HepG2 (cell line): ENCODE measurements around the gene VWCE. TPM values are rescaled to one million over a fixed set of nuclear protein-coding genes. Genes with fewer than 3 reads are reported as not detected.

Experiments
- ATM ChIP-seq: fragments of 450-650 bp; IDR thresholded peaks from 2 replicates; pipeline ENCODE4 v1.7.1; 2017; ENCODE audit warnings: mild to moderate bottlenecking, borderline replicate concordance
- DNMT1 ChIP-seq: sonication (generic); formaldehyde crosslinking; IDR thresholded peaks from 2 replicates; pipeline ENCODE4 v1.5.1; 2020; ENCODE audit warnings: mild to moderate bottlenecking, missing genetic modification reagents
- GATAD2A ChIP-seq: IDR thresholded peaks from 2 replicates; pipeline ENCODE4 v1.6.1; 2016
- KAT2B ChIP-seq: fragments of 150-350 bp; IDR thresholded peaks from 2 replicates; pipeline ENCODE4 v1.6.1; 2014; ENCODE audit warnings: low read depth, low read length, borderline replicate concordance
- MED13 ChIP-seq: sonication (generic); formaldehyde crosslinking; IDR thresholded peaks from 2 replicates; pipeline ENCODE4 v1.5.0; 2020; ENCODE audit warnings: missing genetic modification reagents
- PLRG1 ChIP-seq: fragments of 450-650 bp; conservative IDR thresholded peaks from 2 replicates; pipeline ENCODE4 v1.6.1; 2016
- POLR2AphosphoS2 ChIP-seq: IDR thresholded peaks from 2 replicates; pipeline ENCODE4 v1.6.1; 2011; ENCODE audit warnings: low read depth, low read length, improper control_type of control experiment
- SP4 ChIP-seq: sonication (generic); formaldehyde crosslinking; IDR thresholded peaks from 2 replicates; pipeline ENCODE4 v1.8.1; 2023; ENCODE audit warnings: mild to moderate bottlenecking, missing genetic modification reagents
- ZBTB20 ChIP-seq: sonication (generic); formaldehyde crosslinking; IDR thresholded peaks from 2 replicates; pipeline ENCODE4 v1.8.1; 2023; ENCODE audit warnings: missing genetic modification reagents, low read depth, mild to moderate bottlenecking, borderline replicate concordance
- ZFY ChIP-seq: sonication (generic); formaldehyde crosslinking; IDR thresholded peaks from 2 replicates; pipeline ENCODE4 v1.4.0; 2020; ENCODE audit warnings: missing genetic modification reagents
- ZNF431 ChIP-seq: sonication (generic); formaldehyde crosslinking; IDR thresholded peaks from 2 replicates; pipeline ENCODE4 v1.9.0; 2022; ENCODE audit warnings: missing genetic modification reagents, low read depth, mild to moderate bottlenecking, borderline replicate concordance
- ZNF615 ChIP-seq: sonication (generic); formaldehyde crosslinking; IDR thresholded peaks from 2 replicates; pipeline ENCODE4 v1.5.0; 2020; ENCODE audit warnings: mild to moderate bottlenecking, missing genetic modification reagents, borderline replicate concordance
- ZSCAN9 ChIP-seq: IDR thresholded peaks from 2 replicates; pipeline ENCODE4 v1.6.1; 2016; ENCODE audit warnings: borderline replicate concordance
- polyA plus RNA-seq, 8 experiments: library from polyadenylated mRNA; depleted of rRNA in 3 of 8; stranded (reverse) in 7 of 8; unstranded in 1 of 8; fragments of >200 nt; fragmentation: Illumina TruSeq in 4 of 8; extraction: Trizol in 4 of 8; gene quantifications; 2 replicates each; pipeline versions ENCODE4 v1.2.1 to v1.2.3, GENCODE V29; 2011 to 2016; ENCODE audit warnings: low read depth in 4 of 8, missing spikeins in 1 of 8, mixed read lengths in 1 of 8; ENCODE audit not compliant: insufficient read depth in 1 of 8
- total RNA-seq, 5 experiments: library from RNA; depleted of rRNA; stranded (reverse); fragments of >200 nt; fragmentation: Illumina TruSeq; extraction: Trizol; gene quantifications; 2 replicates each; pipeline ENCODE4 v1.2.3, GENCODE V29; 2016; ENCODE audit warnings: low read depth in 1 of 5
- TF ChIP-seq, protein P1 (sequence below): sonication (generic); formaldehyde crosslinking; conservative IDR thresholded peaks from 2 replicates; pipeline ENCODE4 v1.8.0; 2022; ENCODE audit warnings: low read depth, missing genetic modification reagents
- TF ChIP-seq, protein P2 (sequence below): IDR thresholded peaks from 2 replicates; pipeline ENCODE4 v1.6.1; 2016; ENCODE audit warnings: low read depth, missing genetic modification reagents, missing compliant biosample characterization
- TF ChIP-seq, protein P3 (sequence below): sonication (generic); formaldehyde crosslinking; IDR thresholded peaks from 2 replicates; pipeline ENCODE4 v1.5.0; 2020; ENCODE audit warnings: missing genetic modification reagents, mild to moderate bottlenecking, borderline replicate concordance
- TF ChIP-seq, protein P4 (sequence below): sonication (generic); formaldehyde crosslinking; IDR thresholded peaks from 2 replicates; pipeline ENCODE4 v1.5.0; 2020; ENCODE audit warnings: mild to moderate bottlenecking, missing genetic modification reagents, borderline replicate concordance

VWCE gene
- total and polyA plus RNA-seq, 2 of the 13 experiments (the other 11 are each of a cell fraction or from before 2014, with no cell fraction given): 27.6 to 58.3 TPM

DNA sequence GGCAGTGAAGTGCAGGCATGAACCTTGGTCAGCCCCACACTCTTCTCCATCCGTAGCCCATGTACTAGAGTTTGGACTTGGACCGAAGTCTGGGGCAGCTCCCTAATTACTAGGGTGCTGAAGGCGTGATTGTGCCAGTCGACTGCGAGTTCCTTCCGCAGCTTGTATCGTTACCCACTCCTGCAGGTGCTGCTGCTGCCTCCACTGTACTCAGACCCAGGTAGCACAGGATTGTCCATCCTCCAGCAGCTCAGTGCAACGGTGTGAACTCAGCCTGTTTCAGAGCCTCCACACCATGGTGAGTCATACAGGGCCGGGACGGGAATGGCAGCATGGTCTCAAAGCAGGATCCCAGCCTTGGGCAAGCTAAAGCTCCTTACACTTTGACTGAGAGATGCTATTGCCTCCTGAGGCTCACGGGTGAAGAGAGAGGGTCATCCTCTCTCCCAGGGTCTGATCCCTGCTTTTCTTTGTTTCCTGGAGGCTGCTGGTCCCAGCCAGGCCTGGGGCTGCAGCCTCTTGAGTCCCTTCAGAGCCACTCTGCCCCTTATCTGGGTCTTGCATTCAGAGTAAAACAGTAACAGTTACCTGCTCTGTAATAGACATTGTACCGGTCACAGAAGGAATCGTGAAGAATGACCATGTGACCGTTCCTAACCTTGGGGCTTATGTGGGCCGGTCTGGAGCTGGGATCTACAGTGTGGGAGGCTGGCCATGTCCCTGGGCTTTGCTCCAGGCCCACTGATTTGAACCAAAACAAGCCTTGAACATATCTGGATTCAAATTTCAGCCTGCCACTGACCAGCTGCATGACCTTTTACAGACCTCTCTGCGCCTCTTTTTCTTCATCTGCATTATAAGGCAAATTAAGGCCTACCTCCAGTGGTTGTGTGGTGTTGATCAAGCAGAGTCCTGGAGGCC, 39.6 kb upstream of the VWCE start (continued):
- TF ChIP-seq, protein P1, sequence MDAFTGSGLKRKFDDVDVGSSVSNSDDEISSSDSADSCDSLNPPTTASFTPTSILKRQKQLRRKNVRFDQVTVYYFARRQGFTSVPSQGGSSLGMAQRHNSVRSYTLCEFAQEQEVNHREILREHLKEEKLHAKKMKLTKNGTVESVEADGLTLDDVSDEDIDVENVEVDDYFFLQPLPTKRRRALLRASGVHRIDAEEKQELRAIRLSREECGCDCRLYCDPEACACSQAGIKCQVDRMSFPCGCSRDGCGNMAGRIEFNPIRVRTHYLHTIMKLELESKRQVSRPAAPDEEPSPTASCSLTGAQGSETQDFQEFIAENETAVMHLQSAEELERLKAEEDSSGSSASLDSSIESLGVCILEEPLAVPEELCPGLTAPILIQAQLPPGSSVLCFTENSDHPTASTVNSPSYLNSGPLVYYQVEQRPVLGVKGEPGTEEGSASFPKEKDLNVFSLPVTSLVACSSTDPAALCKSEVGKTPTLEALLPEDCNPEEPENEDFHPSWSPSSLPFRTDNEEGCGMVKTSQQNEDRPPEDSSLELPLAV (CRISPR knock-in tag): no peak
- TF ChIP-seq ZBTB20 (CRISPR knock-in tag) (peak; percentile 42; the same call in 1 of the 2 replicates), DNMT1 (CRISPR knock-in tag) (peak; percentile 83; the same call in 1 of the 2 replicates), GATAD2A (peak; percentile 74), KAT2B (no peak), ZFY (CRISPR knock-in tag) (peak; percentile 69), ATM (no peak), ZNF615 (CRISPR knock-in tag) (no peak), POLR2AphosphoS2 (peak; percentile 74), ZSCAN9 (CRISPR knock-in tag) (no peak), MED13 (no peak), SP4 (CRISPR knock-in tag) (no peak; the same call in 1 of the 2 replicates), PLRG1 (no peak), ZNF431 (CRISPR knock-in tag) (no peak)
- TF ChIP-seq, protein P2, sequence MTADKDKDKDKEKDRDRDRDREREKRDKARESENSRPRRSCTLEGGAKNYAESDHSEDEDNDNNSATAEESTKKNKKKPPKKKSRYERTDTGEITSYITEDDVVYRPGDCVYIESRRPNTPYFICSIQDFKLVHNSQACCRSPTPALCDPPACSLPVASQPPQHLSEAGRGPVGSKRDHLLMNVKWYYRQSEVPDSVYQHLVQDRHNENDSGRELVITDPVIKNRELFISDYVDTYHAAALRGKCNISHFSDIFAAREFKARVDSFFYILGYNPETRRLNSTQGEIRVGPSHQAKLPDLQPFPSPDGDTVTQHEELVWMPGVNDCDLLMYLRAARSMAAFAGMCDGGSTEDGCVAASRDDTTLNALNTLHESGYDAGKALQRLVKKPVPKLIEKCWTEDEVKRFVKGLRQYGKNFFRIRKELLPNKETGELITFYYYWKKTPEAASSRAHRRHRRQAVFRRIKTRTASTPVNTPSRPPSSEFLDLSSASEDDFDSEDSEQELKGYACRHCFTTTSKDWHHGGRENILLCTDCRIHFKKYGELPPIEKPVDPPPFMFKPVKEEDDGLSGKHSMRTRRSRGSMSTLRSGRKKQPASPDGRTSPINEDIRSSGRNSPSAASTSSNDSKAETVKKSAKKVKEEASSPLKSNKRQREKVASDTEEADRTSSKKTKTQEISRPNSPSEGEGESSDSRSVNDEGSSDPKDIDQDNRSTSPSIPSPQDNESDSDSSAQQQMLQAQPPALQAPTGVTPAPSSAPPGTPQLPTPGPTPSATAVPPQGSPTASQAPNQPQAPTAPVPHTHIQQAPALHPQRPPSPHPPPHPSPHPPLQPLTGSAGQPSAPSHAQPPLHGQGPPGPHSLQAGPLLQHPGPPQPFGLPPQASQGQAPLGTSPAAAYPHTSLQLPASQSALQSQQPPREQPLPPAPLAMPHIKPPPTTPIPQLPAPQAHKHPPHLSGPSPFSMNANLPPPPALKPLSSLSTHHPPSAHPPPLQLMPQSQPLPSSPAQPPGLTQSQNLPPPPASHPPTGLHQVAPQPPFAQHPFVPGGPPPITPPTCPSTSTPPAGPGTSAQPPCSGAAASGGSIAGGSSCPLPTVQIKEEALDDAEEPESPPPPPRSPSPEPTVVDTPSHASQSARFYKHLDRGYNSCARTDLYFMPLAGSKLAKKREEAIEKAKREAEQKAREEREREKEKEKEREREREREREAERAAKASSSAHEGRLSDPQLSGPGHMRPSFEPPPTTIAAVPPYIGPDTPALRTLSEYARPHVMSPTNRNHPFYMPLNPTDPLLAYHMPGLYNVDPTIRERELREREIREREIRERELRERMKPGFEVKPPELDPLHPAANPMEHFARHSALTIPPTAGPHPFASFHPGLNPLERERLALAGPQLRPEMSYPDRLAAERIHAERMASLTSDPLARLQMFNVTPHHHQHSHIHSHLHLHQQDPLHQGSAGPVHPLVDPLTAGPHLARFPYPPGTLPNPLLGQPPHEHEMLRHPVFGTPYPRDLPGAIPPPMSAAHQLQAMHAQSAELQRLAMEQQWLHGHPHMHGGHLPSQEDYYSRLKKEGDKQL: no peak
- TF ChIP-seq, protein P3, sequence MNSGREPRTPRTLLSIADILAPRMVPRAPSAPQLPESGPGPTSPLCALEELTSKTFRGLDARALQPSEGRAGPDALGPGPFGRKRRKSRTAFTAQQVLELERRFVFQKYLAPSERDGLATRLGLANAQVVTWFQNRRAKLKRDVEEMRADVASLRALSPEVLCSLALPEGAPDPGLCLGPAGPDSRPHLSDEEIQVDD (CRISPR knock-in tag): peak; percentile 84
- TF ChIP-seq, protein P4, sequence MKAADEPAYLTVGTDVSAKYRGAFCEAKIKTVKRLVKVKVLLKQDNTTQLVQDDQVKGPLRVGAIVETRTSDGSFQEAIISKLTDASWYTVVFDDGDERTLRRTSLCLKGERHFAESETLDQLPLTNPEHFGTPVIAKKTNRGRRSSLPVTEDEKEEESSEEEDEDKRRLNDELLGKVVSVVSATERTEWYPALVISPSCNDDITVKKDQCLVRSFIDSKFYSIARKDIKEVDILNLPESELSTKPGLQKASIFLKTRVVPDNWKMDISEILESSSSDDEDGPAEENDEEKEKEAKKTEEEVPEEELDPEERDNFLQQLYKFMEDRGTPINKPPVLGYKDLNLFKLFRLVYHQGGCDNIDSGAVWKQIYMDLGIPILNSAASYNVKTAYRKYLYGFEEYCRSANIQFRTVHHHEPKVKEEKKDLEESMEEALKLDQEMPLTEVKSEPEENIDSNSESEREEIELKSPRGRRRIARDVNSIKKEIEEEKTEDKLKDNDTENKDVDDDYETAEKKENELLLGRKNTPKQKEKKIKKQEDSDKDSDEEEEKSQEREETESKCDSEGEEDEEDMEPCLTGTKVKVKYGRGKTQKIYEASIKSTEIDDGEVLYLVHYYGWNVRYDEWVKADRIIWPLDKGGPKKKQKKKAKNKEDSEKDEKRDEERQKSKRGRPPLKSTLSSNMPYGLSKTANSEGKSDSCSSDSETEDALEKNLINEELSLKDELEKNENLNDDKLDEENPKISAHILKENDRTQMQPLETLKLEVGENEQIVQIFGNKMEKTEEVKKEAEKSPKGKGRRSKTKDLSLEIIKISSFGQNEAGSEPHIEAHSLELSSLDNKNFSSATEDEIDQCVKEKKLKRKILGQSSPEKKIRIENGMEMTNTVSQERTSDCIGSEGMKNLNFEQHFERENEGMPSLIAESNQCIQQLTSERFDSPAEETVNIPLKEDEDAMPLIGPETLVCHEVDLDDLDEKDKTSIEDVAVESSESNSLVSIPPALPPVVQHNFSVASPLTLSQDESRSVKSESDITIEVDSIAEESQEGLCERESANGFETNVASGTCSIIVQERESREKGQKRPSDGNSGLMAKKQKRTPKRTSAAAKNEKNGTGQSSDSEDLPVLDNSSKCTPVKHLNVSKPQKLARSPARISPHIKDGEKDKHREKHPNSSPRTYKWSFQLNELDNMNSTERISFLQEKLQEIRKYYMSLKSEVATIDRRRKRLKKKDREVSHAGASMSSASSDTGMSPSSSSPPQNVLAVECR (CRISPR knock-in tag): peak; percentile 72
